Measurements from ENCODE around the gene COL16A1.

GRCh38 chr1:31675161-31675560, 28.7 kb downstream of the COL16A1 start:
- TF ChIP-seq CTCF (IDR thresholded peaks at IDR 0.05) (no peak), EZH2 (IDR thresholded peaks at IDR 0.05) (no peak)
